Measurements from ENCODE around the gene HS6ST1. TPM values are rescaled to one million over a fixed set of nuclear protein-coding genes. Genes with fewer than 3 reads are reported as not detected.

The HS6ST1 gene
- total and polyA plus RNA-seq, 2 of the 4 experiments (the other 2 are of a cell fraction) = 29.9 to 36.9 TPM

GRCh38 chr2:128314348-128315121 lies 4.1 kb downstream of the HS6ST1 start (continued):
- TF ChIP-seq NFE2L2 (IDR thresholded peaks at IDR 0.05; ENCODE audit: low read depth, low read length) = no peak
- no peak for TF ChIP-seq FOS (IDR thresholded peaks at IDR 0.05; ENCODE audit: low read depth, low read length)

DNA sequence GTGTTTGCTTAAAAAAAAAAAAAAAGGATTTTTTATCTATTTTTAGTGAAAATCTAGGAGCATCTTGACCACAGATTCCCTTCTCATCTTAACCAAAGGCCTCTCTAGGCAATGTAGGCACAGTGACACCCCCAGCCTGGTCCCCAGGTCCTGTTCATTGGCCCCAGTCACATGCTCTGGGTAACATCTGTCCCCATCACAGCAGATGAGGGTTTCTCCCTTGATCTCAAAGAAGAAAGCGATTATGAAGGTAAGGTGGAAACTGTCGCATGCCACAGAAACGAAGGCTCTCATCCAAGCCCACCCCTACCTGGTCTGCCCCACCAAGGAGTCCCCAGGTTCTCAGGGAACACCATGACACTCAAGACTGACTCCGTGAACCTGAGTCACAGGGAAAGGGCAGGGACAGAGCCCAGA lies 4.7 kb downstream of the HS6ST1 start:
- 0 out of 2 replicates have a peak overlapping the region, but pooled peaks have one; percentile 54 for H3K23ac ChIP-seq (ENCODE audit: low read depth, low read length)
- no peak overlapping the region for H4K91ac ChIP-seq (ENCODE audit: insufficient read depth, low read depth, low read length)
- H3K14ac ChIP-seq (replicated peaks; ENCODE audit: low read depth, low read length) = peak overlapping the region; percentile 55
- peaks cover 42% of the 10 kb centered on the region for H3K36me3 ChIP-seq (ENCODE audit: control insufficient read depth, insufficient read depth, low read length)
- H3K9ac ChIP-seq (ENCODE audit: low read depth, low read length) = peak overlapping the region; percentile 56; the same call in 1 of the 2 replicates
- in situ Hi-C loops (cut with MboI; ENCODE audit: low sequenced_read_pairs) (loop anchor here (25.0 kb wide), 1 partner anchor 427 kb away; the partner anchor contains the start of gene AMMECR1L), intact Hi-C loops (cut with micrococcal nuclease) (loop anchor here (10.0 kb wide), 1 partner anchor 249 kb away; no protein-coding TSS in a partner anchor), dilution Hi-C loops (cut with HindIII; ENCODE audit: low sequenced_read_pairs, unreplicated experiment) (no loop called here)
- H2BK5ac ChIP-seq (ENCODE audit: low read depth, low read length, poor library complexity, severe bottlenecking) = no peak overlapping the region
- H3K4me3 ChIP-seq (ENCODE audit: insufficient read depth, low read depth, low read length) = no peak overlapping the region
- no peak for TF ChIP-seq MAFK (IDR thresholded peaks at IDR 0.05; ENCODE audit: low read depth, low read length)
- TF ChIP-seq POLR2A (IDR thresholded peaks at IDR 0.05; ENCODE audit: low read depth, low read length) = no peak
- TF ChIP-seq RAD21 (IDR thresholded peaks at IDR 0.05; ENCODE audit: low read length) = no peak
- TF ChIP-seq BHLHE40 (IDR thresholded peaks at IDR 0.05; ENCODE audit: low read depth, low read length) = no peak
- TF ChIP-seq FOS (IDR thresholded peaks at IDR 0.05; ENCODE audit: low read depth, low read length) = no peak
- no peak for TF ChIP-seq RFX5 (IDR thresholded peaks at IDR 0.05; ENCODE audit: low read depth, low read length)
- TF ChIP-seq NFE2L2 (IDR thresholded peaks at IDR 0.05; ENCODE audit: low read depth, low read length) = no peak
- TF ChIP-seq USF2 (IDR thresholded peaks at IDR 0.05; ENCODE audit: low read depth, low read length) = no peak
- no peak for TF ChIP-seq CEBPB (IDR thresholded peaks at IDR 0.05; ENCODE audit: low read depth, low read length)
- H3K79me1 ChIP-seq (ENCODE audit: low read depth in 1 of 2, low read length in 2 of 2) = peaks cover 7 to 84% of the 10 kb centered on the region in 2 experiments
- H4K5ac ChIP-seq (ENCODE audit: low read depth, low read length) = no peak overlapping the region
- H3K18ac ChIP-seq (ENCODE audit: low read depth, low read length) = no peak overlapping the region
- no peaks in the 10 kb centered on the region for H3K9me3 ChIP-seq (ENCODE audit: control insufficient read depth, insufficient read depth, low read length)
- no peak overlapping the region for H3K56ac ChIP-seq (ENCODE audit: extremely low read depth, insufficient read depth, low read length)
- no peak overlapping the region for H2AFZ ChIP-seq (replicated peaks; ENCODE audit: low read length, poor library complexity)
- H3K4me1 ChIP-seq (ENCODE audit: control insufficient read depth, insufficient read depth, low read length) = peaks cover 56% of the 10 kb centered on the region
- POLR2A ChIA-PET (ENCODE audit: unreplicated experiment) = no interaction called here
- BruUV-seq (replicated peaks) = no TSS peak
- ATAC-seq (ENCODE audit: low read depth) (no peak), DNase-seq (no peak)
- H3K27ac ChIP-seq (ENCODE audit: insufficient read depth, low read length) = peak overlapping the region; percentile 33; the same call in 1 of the 2 replicates
- no peak overlapping the region; the same call in 1 of the 2 replicates for H2BK20ac ChIP-seq (ENCODE audit: low read depth, low read length)
- H3K4ac ChIP-seq (ENCODE audit: low read depth, low read length) = no peak overlapping the region; the same call in 1 of the 2 replicates
- H3K4me2 ChIP-seq (ENCODE audit: low read depth, low read length) = peak overlapping the region; percentile 80; the same call in 1 of the 2 replicates
- CTCF ChIA-PET = no interaction called here
- H3K9me1 ChIP-seq (ENCODE audit: insufficient read depth, low read length) = peaks cover 41% of the 10 kb centered on the region
- H4K8ac ChIP-seq (ENCODE audit: low read depth in 2 of 2, low read length in 2 of 2) = no peak overlapping the region
- H2BK15ac ChIP-seq (ENCODE audit: low read depth, low read length) = no peak overlapping the region
- H3K27me3 ChIP-seq (ENCODE audit: control insufficient read depth, insufficient read depth, low read length) = no peaks in the 10 kb centered on the region
- 100% methylated on average over 1 of the region's 4 CpGs; no CpG with 5 or more reads in 1 of the 2 experiments for WGBS, 2 experiments (ENCODE audit: extremely low coverage in 2 of 2, insufficient read length in 1 of 2)
- no peak overlapping the region for H2BK120ac ChIP-seq (ENCODE audit: low read depth, low read length)
- H2AK9ac ChIP-seq (replicated peaks; ENCODE audit: low read depth, low read length, poor library complexity) = no peak overlapping the region
- peak overlapping the region; percentile 17; the same call in 1 of the 2 replicates for H2AK5ac ChIP-seq (ENCODE audit: low read depth, low read length)
- peaks cover 89% of the 10 kb centered on the region for H4K20me1 ChIP-seq (ENCODE audit: insufficient read depth, low read length)

All from IMR-90 (cell line).